SH-SY5Y (cell line): Measurements from ENCODE around the gene CEP192.

ENCODE experiments used
- GATA2 ChIP-seq: IDR thresholded peaks from 2 replicates; pipeline ENCODE4 v1.6.1; 2011; ENCODE audit warnings: mild to moderate bottlenecking, low read depth, low read length
- GATA3 ChIP-seq: IDR thresholded peaks from 2 replicates; pipeline ENCODE4 v1.6.1; 2011; ENCODE audit warnings: low read depth, mild to moderate bottlenecking, low read length, moderate library complexity

DNA sequence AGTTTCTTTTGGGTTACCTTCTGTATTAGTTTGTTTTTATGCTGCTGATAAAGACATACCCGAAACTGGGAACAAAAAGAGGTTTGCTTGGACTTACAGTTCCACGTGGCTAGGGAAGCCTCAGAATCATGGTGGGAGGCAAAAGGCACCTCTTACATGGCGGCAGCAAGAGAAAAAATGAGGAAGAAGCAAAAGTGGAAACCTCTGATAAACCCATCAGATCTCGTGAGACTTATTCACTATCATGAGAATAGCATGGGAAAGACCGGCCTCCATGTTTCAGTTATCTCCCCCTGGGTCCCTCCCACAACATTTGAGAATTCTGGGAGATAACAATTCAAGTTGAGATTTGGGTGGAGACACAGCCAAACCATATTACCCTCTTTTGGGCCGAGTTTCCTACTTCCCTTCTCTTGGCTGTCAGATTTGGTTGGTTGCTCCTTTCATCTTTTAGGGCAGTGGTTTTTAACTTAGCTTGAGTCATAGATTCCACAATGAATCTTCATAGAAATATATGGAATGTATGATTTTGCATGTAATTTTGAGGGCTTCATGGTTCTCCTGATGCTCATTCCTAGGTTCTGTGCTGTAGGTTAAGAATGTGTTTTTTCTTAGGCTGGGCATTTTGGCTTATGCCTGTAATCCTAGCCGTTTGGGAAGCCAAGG is 44.2 kb downstream of the CEP192 start:
- TF ChIP-seq GATA2 (no peak), GATA3 (no peak)
